H1 (cell line): Measurements from ENCODE around the gene TLX1. TPM values are rescaled to one million over a fixed set of nuclear protein-coding genes. Genes with fewer than 3 reads are reported as not detected.

Source experiments
- CTCF ChIA-PET: fragments of 300-600 bp; sonication (Branson Sonifier 250); formaldehyde crosslinking; loops from one replicate; lab custom pipeline; 2021; ENCODE audit not compliant: partially characterized antibody; lab: Charles Lee
- POLR2A ChIA-PET: fragments of 300-600 bp; sonication (Branson Sonifier 250); formaldehyde crosslinking; loops from one replicate; lab custom pipeline; 2021; ENCODE audit warnings: inconsistent platforms; ENCODE audit not compliant: partially characterized antibody; lab: Charles Lee
- DNase-seq, 2 experiments: peaks; one replicate each; pipeline versions ENCODE4 v3.0.0 to v3.0.0-alpha.2; 2010 to 2022; ENCODE audit warnings: low spot score in 2 of 2, low read depth in 1 of 2, mixed read lengths in 1 of 2
- FAIRE-seq: peaks from 2 replicates; lab custom pipeline; 2011; peaks lifted over from hg19 to GRCh38; lab: Jason Lieb, UNC
- H2AFZ ChIP-seq: 2 replicates; pipeline ENCODE4 v1.8.1; 2012; ENCODE audit warnings: low read length, inconsistent platforms
- H2AK5ac ChIP-seq: 2 replicates; pipeline ENCODE4 v1.6.1; 2013; ENCODE audit warnings: low read depth, low read length
- H2BK120ac ChIP-seq: replicated peaks from 2 replicates; pipeline ENCODE3; 2013; ENCODE audit warnings: low read depth, low read length, inconsistent platforms
- H2BK12ac ChIP-seq: 2 replicates; pipeline ENCODE4 v1.6.1; 2013; ENCODE audit warnings: low read depth, low read length
- H2BK15ac ChIP-seq: 2 replicates; pipeline ENCODE4 v1.6.1; 2013; ENCODE audit warnings: low read length
- H2BK20ac ChIP-seq: 2 replicates; pipeline ENCODE4 v1.6.1; 2013; ENCODE audit warnings: low read length
- H2BK5ac ChIP-seq: 2 replicates; pipeline ENCODE4 v1.6.1; 2013; ENCODE audit warnings: low read depth, low read length
- H3K14ac ChIP-seq: 2 replicates; pipeline ENCODE4 v1.6.1; 2013; ENCODE audit warnings: inconsistent platforms; ENCODE audit not compliant: insufficient read length
- H3K18ac ChIP-seq: 2 replicates; pipeline ENCODE4 v1.6.1; 2013; ENCODE audit warnings: low read length; ENCODE audit errors: extremely low read depth
- H3K23ac ChIP-seq: 2 replicates; pipeline ENCODE4 v1.6.1; 2013; ENCODE audit warnings: inconsistent platforms; ENCODE audit not compliant: insufficient read length
- H3K23me2 ChIP-seq: 2 replicates; pipeline ENCODE4 v1.6.1; 2013; ENCODE audit warnings: low read depth, low read length
- H3K27ac ChIP-seq: 2 replicates; pipeline ENCODE4 v1.6.1; 2011; ENCODE audit warnings: low read depth, low read length, inconsistent platforms
- H3K27me3 ChIP-seq, 4 experiments: replicated peaks in 1 of 4; 1 replicate in 1 of 4; 2 replicates in 3 of 4; pipeline versions ENCODE4 v1.6.1 to v1.8.1; 2011 to 2013; ENCODE audit warnings: low read length in 3 of 4, mild to moderate bottlenecking in 3 of 4, inconsistent platforms in 2 of 4, mixed read lengths in 2 of 4, moderate library complexity in 1 of 4; ENCODE audit not compliant: control insufficient read depth in 3 of 4, insufficient read depth in 3 of 4; ENCODE audit errors: extremely low read depth in 1 of 4
- H3K36me3 ChIP-seq, 4 experiments: 2 replicates each; pipeline versions ENCODE4 v1.6.1 to v1.8.1; 2011 to 2013; ENCODE audit warnings: mild to moderate bottlenecking in 4 of 4, low read length in 3 of 4, moderate library complexity in 2 of 4, control low read depth in 1 of 4, inconsistent platforms in 1 of 4; ENCODE audit not compliant: insufficient read depth in 4 of 4, control insufficient read depth in 2 of 4
- H3K4ac ChIP-seq: replicated peaks from 2 replicates; pipeline ENCODE3; 2013; ENCODE audit warnings: low read length, low read depth, mixed read lengths, inconsistent platforms; ENCODE audit not compliant: insufficient read length
- H3K4me1 ChIP-seq, 4 experiments: replicated peaks in 1 of 4; 1 replicate in 1 of 4; 2 replicates in 3 of 4; pipeline versions ENCODE4 v1.6.1 to v1.8.1; 2011 to 2013; ENCODE audit warnings: low read length in 3 of 4, inconsistent platforms in 2 of 4, mixed read lengths in 1 of 4; ENCODE audit not compliant: insufficient read depth in 4 of 4, control insufficient read depth in 3 of 4
- H3K4me2 ChIP-seq, 2 experiments: 2 replicates each; pipeline versions ENCODE4 v1.6.1 to v1.8.1; 2011 to 2013; ENCODE audit warnings: low read depth in 2 of 2, low read length in 2 of 2, control low read depth in 1 of 2, inconsistent platforms in 1 of 2, mild to moderate bottlenecking in 1 of 2; ENCODE audit not compliant: insufficient read depth in 1 of 2
- H3K4me3 ChIP-seq, 4 experiments: fragments of 200-600, 300-600 bp in 1 of 4; sonication (generic), shearing (Covaris generic), sonication (Bioruptor Twin) in 1 of 4; 2 replicates each; pipeline versions ENCODE4 v1.5.1 to v1.8.1; 2011 to 2016; ENCODE audit warnings: low read length in 4 of 4, low read depth in 3 of 4, control low read depth in 2 of 4, inconsistent platforms in 2 of 4, mild to moderate bottlenecking in 2 of 4, mixed read lengths in 1 of 4, moderate library complexity in 1 of 4; ENCODE audit not compliant: insufficient read depth in 2 of 4; ENCODE audit errors: extremely low read depth in 1 of 4
- H3K56ac ChIP-seq: replicated peaks from 2 replicates; pipeline ENCODE3; 2013; ENCODE audit warnings: low read depth, mild to moderate bottlenecking, mixed read lengths, low read length, inconsistent platforms; ENCODE audit not compliant: insufficient read length
- H3K79me1 ChIP-seq: 2 replicates; pipeline ENCODE4 v1.6.1; 2013; ENCODE audit warnings: low read depth, low read length, control low read depth
- H3K79me2 ChIP-seq, 2 experiments: 2 replicates each; pipeline versions ENCODE4 v1.6.1 to v1.8.1; 2012 to 2013; ENCODE audit warnings: low read length in 2 of 2, mild to moderate bottlenecking in 2 of 2, inconsistent platforms in 1 of 2; ENCODE audit not compliant: insufficient read depth in 2 of 2, control insufficient read depth in 1 of 2
- H3K9ac ChIP-seq, 4 experiments: replicated peaks in 1 of 4; 1 replicate in 1 of 4; 2 replicates in 3 of 4; pipeline versions ENCODE4 v1.6.1 to v1.8.1; 2011 to 2013; ENCODE audit warnings: low read depth in 3 of 4, low read length in 3 of 4, control low read depth in 2 of 4, mild to moderate bottlenecking in 2 of 4, moderate library complexity in 2 of 4, inconsistent platforms in 1 of 4; ENCODE audit errors: extremely low read depth in 1 of 4
- H3K9me3 ChIP-seq, 2 experiments: 2 replicates each; pipeline versions ENCODE4 v1.6.1 to v1.8.1; 2012 to 2013; ENCODE audit warnings: mild to moderate bottlenecking in 2 of 2, moderate library complexity in 2 of 2, control low read depth in 1 of 2, inconsistent platforms in 1 of 2, low read depth in 1 of 2, low read length in 1 of 2, mixed read lengths in 1 of 2; ENCODE audit not compliant: insufficient read depth in 2 of 2
- H4K20me1 ChIP-seq, 2 experiments: replicated peaks in 1 of 2; 2 replicates each; pipeline versions ENCODE3 to v1.8.1; 2011 to 2013; ENCODE audit warnings: inconsistent platforms in 2 of 2, low read length in 2 of 2, mild to moderate bottlenecking in 1 of 2; ENCODE audit not compliant: insufficient read depth in 2 of 2, control insufficient read depth in 1 of 2
- H4K5ac ChIP-seq: 2 replicates; pipeline ENCODE4 v1.6.1; 2013; ENCODE audit warnings: low read length, low read depth, mixed read lengths, inconsistent platforms; ENCODE audit not compliant: insufficient read length
- H4K8ac ChIP-seq: 2 replicates; pipeline ENCODE4 v1.8.0; 2013; ENCODE audit warnings: mild to moderate bottlenecking, moderate library complexity, low read length, inconsistent platforms; ENCODE audit not compliant: insufficient read depth; ENCODE audit errors: extremely low read depth
- H4K91ac ChIP-seq: replicated peaks from 2 replicates; pipeline ENCODE3; 2013; ENCODE audit warnings: low read length, mixed read lengths, inconsistent platforms; ENCODE audit not compliant: insufficient read length
- GTF2F1 ChIP-seq: IDR thresholded peaks from 2 replicates; pipeline ENCODE4 v1.6.1; 2012; ENCODE audit warnings: low read depth, low read length, improper control_type of control experiment, borderline replicate concordance
- MAFK ChIP-seq: IDR thresholded peaks from 2 replicates; pipeline ENCODE4 v1.6.1; 2012; ENCODE audit warnings: low read depth, mild to moderate bottlenecking, improper control_type of control experiment, low read length
- POU5F1 ChIP-seq: IDR thresholded peaks from 2 replicates; pipeline ENCODE4 v1.6.1; 2011; ENCODE audit warnings: low read depth, mild to moderate bottlenecking, low read length, moderate library complexity
- SUZ12 ChIP-seq: fragments of 200-600 bp; sonication (generic); IDR thresholded peaks from 2 replicates; pipeline ENCODE4 v1.6.1; 2012; ENCODE audit warnings: mild to moderate bottlenecking, inconsistent platforms, low read length, moderate library complexity, mixed read lengths
- WGBS, 2 experiments: shearing (Covaris generic) in 1 of 2; methylation state at CpG; one replicate each; pipeline versions ENCODE4 v1.1.6 to v1.1.7; 2013 to 2015; ENCODE audit warnings: low lambda C conversion rate in 2 of 2, mixed read lengths in 2 of 2, inconsistent platforms in 1 of 2, low coverage in 1 of 2, missing lambda C conversion rate in 1 of 2; ENCODE audit not compliant: insufficient replicate concordance in 2 of 2, insufficient coverage in 1 of 2, insufficient read length in 1 of 2; ENCODE audit errors: extremely low coverage in 1 of 2, missing lambda C conversion rate in 1 of 2; 5-methylcytosine and 5-hydroxymethylcytosine counted together
- polyA plus RNA-seq, 7 experiments: library from polyadenylated mRNA; depleted of rRNA in 3 of 7; stranded (reverse) in 5 of 7; unstranded in 2 of 7; fragments of >200 nt in 5 of 7; fragments of 200-250 nt in 2 of 7; gene quantifications; 1 replicate in 5 of 7; 2 replicates in 1 of 7; 4 replicates in 1 of 7; pipeline versions ENCODE4 v1.2.1 to v1.2.3, GENCODE V29; 2011 to 2013; ENCODE audit warnings: missing spikeins in 2 of 7, mixed read lengths in 2 of 7
- total RNA-seq: library from RNA; stranded (reverse); fragmentation: NEBNext Ultra II Directional; extraction: Animal tissue kit (Norgen Biotek cat#: 25700); gene quantifications from 2 replicates; pipeline ENCODE4 v1.2.1, GENCODE V29; 2021

The TLX1 gene
- total and polyA plus RNA-seq, 2 of the 8 experiments (the other 6 are each of a cell fraction or from before 2014, with no cell fraction given), result not detected

GRCh38 chr10:101122270-101123084 is 8.6 kb upstream of the TLX1 start:
- H3K79me2 ChIP-seq, result no peaks in the 10 kb centered on the region
- H2AK5ac ChIP-seq, result no peak overlapping the region
- H3K14ac ChIP-seq, result no peak overlapping the region
- H2BK120ac ChIP-seq, result no peak overlapping the region
- H4K5ac ChIP-seq, result no peak overlapping the region
- no peak for FAIRE-seq
- peaks cover 3% of the 10 kb centered on the region; the same call in 1 of the 2 replicates for H3K79me1 ChIP-seq
- H3K4me2 ChIP-seq, result peak overlapping the region; percentile 57 to 63
- H3K9ac ChIP-seq, result no peak overlapping the region
- H3K18ac ChIP-seq, result no peak overlapping the region
- H2BK20ac ChIP-seq, result no peak overlapping the region
- peaks cover 89 to 98% (median 91%) of the 10 kb centered on the region in 4 experiments for H3K27me3 ChIP-seq
- H4K91ac ChIP-seq, result no peak overlapping the region
- H2BK15ac ChIP-seq, result no peak overlapping the region
- H3K56ac ChIP-seq, result no peak overlapping the region
- no peaks in the 10 kb centered on the region for H3K9me3 ChIP-seq
- ChIA-PET POLR2A (interaction anchor here (0.6 to 1.5 kb wide), 3 partner anchors 18 to 80 kb away, joined by 3 read pairs; no protein-coding TSS in a partner anchor), CTCF (interaction anchor here (0.5 to 7.4 kb wide), 19 partner anchors 10 to 321 kb away, joined by 3 to 128 read pairs (median 4); partner anchors contain the start of gene TLX1)
- H3K23ac ChIP-seq, result no peak overlapping the region
- peaks cover 0 to 3% (median 0%) of the 10 kb centered on the region in 4 experiments; a peak in 1 of 8 replicates for H3K36me3 ChIP-seq
- TF ChIP-seq POU5F1, result no peak
- no peak for TF ChIP-seq MAFK
- no peak for TF ChIP-seq GTF2F1
- TF ChIP-seq SUZ12, result peak; percentile 63; the same call in 1 of the 2 replicates
- H2BK12ac ChIP-seq, result no peak overlapping the region
- H2AFZ ChIP-seq, result no peak overlapping the region
- H3K23me2 ChIP-seq, result peaks cover 2% of the 10 kb centered on the region; the same call in 1 of the 2 replicates
- 54% methylated on average over 16 of the region's 16 CpGs; no CpG with 5 or more reads in 1 of the 2 experiments for WGBS, 2 experiments
- DNase-seq, result no peak
- H3K27ac ChIP-seq, result no peak overlapping the region
- H3K4ac ChIP-seq, result no peak overlapping the region
- no peak overlapping the region for H2BK5ac ChIP-seq
- H3K4me1 ChIP-seq, result peaks cover 0 to 11% (median 5%) of the 10 kb centered on the region in 4 experiments; a peak in 6 of 7 replicates
- H4K8ac ChIP-seq, result no peak overlapping the region; the same call in 1 of the 2 replicates
- peaks cover 11 to 16% of the 10 kb centered on the region in 2 experiments for H4K20me1 ChIP-seq
- H3K4me3 ChIP-seq, result peak overlapping the region in 1 of 4 experiments; percentile 51; a peak in 2 of 8 replicates
